EL (cell line): ENCODE results near the gene NAALADL2.
"Not testable (repeated sequence)": the region's sequence is repeated elsewhere in the genome, so short reads cannot be mapped to it uniquely, and the experiment has no call there.

Source experiments
- DNase-seq: peaks from one replicate; pipeline ENCODE4 v3.0.0-alpha.2; 2016

The NAALADL2 gene

DNA sequence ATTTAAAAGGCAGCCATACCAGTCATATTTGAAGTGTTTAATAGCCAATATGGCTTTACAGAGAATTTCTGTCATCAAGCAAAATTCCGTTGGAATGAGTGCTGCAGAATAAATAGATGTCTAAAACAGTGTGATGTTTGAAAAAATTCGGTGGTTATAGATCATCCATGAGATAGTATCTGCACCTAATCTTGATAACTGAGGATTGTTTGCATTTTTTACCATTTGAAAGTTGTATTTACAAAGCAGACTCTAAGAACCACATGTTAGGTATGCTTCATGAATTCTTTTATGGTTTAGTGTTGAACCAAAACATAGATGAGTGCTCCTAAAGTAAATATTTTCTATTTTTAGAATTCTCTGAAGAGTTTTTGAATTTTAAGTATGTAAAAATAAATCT is 476.1 kb downstream of the NAALADL2 start:
- DNase-seq: peak; percentile 70

DNA sequence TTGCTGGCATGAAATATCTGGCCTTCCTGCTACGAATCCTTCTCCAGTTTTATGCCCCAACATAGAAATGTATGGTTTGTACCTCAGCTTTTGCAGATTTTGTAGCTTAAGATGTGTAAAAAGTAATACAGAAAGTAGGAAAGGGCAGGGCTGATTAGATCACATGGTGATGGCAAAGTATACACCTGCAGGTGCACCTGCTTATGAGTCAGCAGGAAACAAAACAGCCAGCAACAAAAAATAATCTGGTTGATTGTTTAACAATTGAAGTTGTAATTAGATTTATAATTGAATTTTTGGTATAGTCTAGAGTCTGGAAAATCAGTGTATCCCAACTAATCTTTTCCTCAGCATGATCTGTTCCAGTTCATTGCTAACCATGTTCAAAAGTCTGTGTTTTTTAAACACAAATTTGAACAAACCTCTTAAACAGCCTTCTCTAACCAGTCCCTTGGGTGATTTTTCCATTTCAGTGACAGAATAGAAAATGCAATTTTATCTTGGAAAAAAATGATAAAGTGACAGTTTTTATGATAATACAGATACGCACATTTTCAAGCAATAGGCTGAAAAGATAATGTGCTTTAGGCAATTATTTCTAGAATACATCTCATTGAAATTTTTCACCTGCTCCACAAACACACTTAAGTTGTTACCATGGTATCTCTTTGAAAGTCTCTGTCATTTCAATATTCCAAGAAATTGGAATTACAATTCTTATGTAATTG is 477.4 kb downstream of the NAALADL2 start:
- no peak for DNase-seq

DNA sequence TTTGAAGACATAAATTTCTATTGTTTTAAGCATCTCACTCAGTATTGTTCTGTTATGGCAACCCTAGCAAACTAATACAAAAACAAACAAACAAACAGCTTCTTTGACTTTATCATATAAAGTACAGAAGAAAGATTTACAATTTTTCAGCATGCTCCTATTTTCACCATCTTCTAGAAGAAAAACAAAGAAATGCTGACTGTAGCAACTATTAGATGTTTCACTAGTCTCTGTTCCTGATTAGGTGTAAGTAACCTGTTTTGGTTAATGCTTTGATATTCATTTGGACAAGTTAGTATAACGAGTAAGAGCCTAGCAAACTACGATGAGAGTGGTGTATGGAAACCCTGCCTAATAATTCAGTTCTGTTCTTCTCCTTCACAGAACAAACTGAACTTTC is 478.5 kb downstream of the NAALADL2 start:
- DNase-seq: no peak

DNA sequence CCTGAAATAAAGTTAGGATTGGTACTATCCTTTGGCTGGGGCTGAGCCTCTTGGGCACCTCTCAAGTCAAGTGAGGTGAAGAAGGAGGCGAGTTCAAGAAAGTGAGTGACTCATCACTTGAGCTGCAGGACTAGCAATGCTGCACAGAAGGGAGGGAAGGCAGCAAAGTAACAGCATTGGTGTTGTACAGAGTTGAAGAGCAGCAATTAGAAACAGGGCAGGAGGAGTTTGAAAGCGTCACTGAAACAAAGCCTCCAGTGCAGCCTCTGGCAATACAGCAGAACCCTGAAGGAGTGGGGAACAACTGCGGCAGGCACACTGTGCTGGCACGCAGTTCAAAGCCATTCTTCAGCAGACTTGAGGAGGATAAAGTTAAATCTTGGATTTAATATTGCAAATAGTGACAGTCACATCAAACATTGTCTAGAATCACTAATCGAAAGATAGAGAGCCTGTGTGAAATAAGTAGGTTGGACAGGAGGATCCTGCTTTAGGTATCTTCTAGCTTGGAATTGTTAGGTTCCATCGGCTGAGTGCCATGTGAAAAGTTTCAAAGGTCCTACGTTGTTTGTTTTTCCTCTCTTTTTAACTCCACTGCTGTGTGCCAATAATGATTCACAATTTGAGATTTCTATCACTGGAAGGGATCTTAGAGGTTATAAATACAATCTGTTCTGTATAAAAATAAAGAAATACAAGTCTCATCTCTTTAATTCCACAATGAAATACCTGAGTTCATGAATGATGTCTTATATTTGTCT is 479.8 kb downstream of the NAALADL2 start:
- peak; percentile 80 for DNase-seq

DNA sequence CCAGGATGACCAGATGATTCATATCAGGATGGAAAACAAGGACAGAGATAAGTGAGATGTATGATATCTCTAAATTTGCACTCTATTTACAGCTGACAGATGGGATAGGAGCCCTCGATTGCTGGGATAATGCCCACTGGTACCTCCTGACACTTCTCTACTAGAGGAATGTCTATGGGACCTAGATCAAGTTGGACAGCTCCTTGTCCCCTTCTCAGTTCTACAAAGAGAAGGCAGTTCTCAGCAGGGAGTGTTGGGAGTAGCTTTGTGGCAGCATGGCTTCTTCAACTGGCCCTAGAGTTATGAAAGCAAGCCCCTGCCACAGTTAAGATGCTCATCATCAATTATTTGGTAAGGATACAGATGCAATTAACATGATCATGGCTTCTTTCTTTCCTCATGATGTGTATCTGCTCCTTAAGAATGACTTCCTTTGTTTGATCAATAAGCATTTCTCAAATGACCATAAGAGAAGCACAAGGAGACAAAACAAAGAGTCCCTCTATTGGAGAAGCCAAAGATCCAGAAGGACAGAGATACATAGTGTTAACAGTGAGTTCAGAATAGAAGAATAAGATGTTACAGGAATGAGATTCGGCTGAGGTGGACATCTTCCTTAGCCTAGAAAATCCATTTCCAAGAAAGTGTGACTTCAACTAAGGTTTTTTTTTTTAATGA is 481.3 kb downstream of the NAALADL2 start:
- no peak for DNase-seq

DNA sequence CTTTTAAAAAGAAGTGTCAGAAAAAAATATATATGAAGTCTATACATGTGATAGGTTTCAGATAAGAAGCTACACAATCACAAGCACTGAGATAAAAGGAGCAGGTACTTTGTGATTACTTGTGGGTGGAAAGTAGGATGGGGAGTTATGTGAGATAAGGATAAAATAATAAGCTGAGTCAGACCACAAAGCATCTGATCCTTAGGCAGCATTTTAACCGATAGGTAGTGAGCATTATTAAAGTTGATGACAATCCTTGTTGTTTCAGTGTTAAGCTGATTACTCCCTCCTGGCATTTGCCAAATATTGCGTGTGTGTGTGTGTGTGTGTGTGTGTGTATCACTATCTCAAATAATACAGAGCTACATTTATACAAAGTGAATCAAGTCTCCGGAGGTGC is 483.1 kb downstream of the NAALADL2 start:
- DNase-seq: peak; percentile 3

DNA sequence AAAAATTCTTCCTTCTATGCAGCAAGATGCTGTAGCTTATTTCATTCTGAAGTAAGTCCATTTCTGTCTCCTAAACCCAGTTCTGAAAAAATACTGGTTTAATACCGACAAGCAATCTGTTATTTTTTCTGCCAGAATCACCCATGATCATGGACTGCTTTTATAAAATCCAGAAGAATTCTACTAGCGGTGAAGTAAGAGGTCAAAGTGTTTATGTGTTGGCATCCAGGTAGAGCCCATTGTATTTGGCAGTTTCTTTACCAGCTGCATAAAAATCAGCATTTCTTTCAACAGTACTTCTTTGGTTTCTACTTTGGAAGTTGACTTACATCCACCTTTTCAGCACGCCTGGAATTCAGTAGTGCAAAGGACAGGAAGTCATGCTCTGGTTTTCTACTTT is 484.8 kb downstream of the NAALADL2 start:
- no peak for DNase-seq

DNA sequence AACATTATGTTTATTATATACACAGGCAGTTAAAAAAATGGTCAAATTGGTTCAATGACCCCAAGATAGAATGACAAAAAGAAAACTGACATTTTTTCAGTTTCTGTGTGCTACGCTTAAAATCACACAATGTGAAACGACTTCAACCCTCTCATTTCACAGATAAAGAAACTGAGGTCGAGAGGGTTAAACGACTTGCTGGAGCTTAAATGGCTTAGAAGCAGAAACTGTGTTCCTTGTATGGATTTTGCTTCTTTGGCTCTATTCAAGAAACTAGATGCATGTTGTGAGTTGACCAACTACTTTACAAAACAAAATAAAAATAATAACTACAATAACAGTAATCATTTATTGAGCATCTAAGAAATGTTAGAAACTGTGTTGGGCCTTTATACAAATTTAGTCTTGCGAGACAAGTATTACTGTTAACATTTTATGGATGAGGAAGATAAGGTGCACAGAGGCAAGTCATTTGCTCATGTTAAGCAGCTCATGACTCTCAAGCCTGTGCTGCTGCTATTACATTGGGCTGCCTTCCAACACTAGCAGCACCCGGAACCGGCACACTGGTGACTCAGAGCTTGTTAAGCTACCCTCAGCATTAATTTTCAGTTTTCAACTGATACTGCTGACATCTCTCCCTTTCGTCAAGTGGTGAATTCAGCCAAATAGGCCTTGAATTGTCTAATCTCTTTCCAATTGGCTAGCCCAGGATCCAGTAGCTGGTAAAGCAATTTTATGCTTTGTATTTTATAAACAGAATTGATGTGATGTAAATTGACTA is 487.6 kb downstream of the NAALADL2 start:
- DNase-seq: peak; percentile 89

DNA sequence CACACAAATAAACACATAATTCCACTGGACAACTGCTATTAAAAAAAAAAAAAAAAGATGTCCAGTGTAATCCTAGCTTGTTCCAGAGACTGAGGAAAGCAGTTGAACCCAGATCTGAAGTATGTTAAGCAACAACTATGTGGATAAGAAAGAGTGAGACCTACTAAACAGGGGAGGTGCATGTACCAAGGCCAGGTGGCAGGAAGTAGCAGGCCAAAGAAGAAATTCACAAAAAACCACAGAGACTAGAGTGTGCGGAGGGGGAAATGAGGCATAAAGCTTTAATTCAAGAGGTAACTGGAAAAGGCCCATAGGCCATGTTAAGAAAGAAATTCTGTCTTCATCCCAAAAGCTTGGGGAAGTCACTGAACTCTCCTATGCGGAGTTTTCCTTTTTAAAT is 490.0 kb downstream of the NAALADL2 start:
- DNase-seq: no peak

DNA sequence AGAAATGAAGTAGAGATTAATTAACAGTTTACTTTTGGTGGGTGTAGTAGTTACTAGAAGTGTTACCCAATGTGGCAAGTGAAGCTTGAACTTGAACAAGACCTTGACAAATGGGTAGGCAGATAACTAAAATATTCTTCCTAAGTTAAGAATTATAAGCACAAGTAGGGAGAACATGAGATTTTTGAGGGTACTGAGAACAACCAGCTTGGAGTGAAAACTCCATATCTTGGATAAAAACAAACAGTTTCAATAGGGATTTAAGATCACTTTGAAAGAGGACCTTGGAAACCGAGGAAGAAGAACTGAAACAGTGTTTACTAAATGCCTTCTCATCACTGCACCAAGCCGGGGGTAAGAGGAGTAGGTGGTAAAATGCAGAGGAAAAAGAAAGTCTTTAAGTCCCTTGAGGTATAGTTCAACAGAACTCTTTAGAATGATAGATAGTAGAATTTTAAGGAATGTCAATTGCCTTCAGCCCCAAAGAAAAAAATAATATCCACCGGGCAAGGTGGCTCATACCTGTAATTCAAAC is 496.7 kb downstream of the NAALADL2 start:
- DNase-seq: no peak

DNA sequence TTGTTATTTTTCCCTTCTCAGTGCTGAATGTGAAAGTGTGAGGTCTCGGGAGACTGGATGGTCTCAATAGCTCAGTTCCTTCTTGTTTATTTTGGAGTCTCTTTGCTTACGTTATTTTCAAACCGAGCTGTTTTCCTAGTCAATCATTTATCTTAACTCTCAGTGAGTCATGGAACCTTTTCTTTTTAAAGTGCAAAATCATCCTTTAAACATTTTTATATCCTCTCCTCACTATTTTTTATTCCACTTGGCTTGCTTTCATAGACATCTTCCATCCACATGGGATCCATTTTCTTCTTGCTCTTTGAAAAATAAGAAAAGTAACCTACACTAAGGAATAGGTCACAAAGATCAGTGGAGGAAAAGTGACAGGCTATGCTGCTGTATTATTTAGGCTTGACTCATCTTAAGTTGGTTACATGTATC is 497.8 kb downstream of the NAALADL2 start:
- DNase-seq: peak; percentile 8

DNA sequence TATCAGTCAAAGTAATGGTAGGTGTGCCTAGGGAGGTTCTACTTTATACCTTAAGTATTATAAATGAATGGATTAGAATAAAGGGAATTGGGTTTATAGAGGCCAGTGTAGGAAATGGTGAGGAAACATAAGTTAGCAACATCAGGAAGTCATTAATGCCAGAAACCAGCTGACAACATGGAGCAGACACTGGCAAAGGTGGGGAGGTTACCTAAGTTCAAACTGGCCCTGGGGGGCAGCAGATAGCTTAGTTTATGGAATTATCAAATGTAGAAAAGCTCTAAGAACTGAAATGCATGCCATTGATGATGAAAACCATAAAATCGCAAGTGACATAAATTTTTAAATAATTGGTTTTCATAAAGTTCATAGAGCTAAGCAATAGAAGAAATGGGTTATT is 498.6 kb downstream of the NAALADL2 start:
- no peak for DNase-seq

DNA sequence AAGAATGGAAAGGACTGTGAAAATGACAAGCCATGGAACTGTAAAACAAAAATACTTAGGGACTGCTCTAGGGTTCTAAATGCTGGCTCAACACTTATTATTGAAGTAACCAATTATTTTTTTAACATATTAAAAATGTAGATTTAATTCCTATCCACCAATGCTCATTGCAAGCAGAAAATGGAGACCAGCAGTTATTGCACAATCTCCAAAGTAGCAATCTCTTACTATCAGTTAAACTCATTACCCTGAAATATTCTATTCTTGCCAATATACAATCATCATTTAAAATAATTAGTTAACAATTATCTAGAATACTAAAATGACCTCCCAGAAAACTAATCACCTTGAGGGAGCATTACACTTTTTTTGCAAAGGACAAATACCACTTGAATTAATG is 499.8 kb downstream of the NAALADL2 start:
- DNase-seq: no peak

DNA sequence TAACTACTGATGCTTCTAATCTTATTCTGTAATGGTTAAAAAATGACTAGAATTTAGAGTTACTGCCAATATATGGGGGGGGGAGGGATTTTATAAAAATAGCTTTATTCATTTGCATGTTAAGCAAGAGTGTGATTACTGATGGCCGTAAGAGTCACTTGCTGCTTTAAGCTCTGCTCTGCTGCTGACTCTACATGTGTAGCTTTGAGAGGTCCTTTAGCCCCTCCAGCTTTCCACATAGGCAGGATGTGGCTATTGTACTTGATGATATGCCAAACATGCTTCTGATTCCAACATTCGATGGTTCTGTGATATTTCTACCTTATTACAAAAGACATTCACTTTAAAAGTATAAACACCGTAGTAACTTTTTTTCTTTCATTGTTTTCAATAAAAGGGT is 511.3 kb downstream of the NAALADL2 start:
- peak; percentile 70 for DNase-seq

DNA sequence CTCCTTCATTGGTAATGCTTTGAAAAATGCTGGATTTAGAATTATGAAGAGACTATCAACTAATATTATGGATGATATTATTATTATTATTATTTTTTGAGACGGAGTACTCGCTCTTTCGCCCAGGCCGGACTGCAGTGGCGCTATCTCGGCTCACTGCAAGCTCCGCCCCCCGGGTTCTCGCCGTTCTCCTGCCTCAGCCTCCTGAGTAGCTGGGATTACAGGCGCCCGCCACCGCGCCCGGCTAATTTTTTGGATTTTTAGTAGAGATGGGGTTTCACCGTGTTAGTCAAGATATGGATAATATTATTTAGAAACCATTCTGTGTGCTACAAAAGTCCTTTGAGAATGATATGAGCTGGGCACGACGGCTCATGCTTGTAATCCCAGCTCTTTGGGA is 512.1 kb downstream of the NAALADL2 start:
- not testable (repeated sequence) for DNase-seq

DNA sequence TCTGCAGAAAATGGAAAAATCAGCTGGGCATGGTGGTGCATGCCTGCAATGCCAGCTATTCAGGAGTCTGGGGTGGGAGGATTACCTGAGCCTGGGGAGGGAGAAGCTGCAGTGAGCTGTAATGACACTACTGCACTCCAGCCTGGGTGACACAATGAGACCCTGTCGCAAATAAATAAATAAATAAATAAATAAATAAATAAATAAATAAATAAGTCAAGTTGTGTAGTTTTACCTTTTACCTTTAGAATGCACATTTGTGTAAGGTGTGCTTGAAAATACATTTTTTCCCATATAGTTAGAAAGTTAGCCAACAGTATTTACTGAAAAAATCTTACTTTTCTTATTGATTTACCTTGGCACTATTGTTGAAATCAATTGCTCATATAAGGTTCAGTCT is 515.6 kb downstream of the NAALADL2 start:
- DNase-seq: no peak

DNA sequence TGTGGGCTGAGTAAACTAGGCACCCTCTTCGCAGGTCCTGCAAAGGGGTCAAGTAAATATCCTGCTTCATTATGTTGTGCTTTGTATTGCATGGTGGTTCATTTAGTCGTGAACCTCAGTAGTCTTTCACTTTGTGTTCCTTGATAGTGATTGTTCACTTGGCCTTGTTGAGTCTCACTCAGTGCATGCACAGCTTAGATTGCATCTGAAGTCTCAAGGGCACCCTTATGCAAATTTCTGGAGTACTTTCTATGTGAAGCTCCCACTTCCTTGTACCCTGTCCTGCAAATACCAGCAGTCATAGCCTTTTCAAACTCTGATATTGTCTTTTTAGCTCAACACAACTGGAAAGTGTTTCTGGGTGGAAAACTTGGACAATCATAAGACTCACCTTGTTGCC is 519.2 kb downstream of the NAALADL2 start:
- no peak for DNase-seq

DNA sequence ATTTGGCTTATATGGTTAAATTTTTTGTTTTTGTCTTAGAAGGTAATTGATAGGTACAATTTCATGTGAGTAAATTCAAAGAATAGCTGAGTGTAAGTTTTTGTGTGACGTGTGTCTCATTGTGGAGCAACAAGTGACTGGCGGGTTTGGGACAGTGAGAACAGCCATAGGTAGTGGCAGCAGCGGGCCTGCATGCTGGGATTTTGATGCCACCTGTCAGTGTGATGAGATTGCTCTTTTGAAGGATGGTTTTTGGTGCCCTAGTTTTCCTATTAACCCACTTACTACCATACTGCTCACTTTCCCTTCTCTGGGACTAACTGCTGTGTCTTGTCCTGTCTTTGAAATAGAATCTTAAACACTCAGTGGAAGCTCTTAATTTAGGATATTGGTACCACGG is 522.6 kb downstream of the NAALADL2 start:
- no peak for DNase-seq

DNA sequence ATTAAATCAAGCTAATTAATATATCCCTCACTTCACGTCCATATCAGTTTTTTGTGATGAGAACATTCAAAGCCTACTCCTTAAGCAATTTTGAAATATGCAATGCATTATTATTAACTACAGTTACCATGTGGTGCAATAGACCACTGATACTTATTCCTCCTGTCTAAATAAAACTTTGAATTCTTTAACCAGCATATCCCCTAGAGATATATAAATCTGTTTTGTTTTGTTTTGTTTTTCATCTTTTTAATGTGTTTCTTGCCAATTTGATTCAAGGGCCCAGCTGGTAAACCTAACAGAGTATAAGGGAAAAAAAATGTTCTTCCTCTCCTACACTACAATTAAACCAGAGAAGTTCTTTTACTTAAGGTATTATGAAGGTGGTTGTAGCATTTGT is 524.2 kb downstream of the NAALADL2 start:
- DNase-seq: no peak

DNA sequence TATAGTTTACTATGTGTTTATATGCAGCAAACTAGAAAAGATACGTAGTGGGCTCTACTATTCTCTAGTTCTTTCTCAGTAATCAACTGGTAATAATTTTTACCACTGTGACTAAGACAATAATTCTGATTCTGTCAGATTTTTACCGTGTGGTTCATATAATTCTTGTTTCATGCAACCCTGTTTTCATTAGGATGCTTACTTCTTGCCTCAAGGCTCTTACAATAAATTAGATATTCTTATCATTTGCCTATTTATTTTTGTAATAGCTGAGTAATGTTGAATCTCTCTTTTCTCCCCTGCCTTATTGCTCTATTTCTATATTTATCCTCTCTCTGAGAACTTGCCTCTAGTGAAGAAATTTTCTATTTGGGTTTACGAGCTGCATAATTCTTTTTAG is 524.7 kb downstream of the NAALADL2 start:
- peak; percentile 47 for DNase-seq

DNA sequence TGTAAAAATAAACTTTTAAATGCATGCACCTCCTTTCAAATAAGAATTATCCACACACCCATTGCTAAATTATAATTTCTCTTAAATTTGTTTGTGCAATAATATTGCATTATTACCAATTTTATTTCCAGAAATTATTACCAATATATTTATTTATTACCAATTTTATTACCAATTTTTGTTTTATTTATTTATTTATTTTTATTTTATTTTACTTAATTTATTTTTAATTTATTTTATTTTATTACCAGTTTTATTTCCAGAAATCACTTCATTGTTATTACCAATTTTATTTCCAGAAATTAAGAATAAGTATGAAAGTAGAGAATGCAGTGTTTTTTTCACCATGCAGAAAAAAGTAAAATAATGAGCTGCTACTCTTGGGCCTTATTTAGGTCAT is 525.4 kb downstream of the NAALADL2 start:
- no peak for DNase-seq

DNA sequence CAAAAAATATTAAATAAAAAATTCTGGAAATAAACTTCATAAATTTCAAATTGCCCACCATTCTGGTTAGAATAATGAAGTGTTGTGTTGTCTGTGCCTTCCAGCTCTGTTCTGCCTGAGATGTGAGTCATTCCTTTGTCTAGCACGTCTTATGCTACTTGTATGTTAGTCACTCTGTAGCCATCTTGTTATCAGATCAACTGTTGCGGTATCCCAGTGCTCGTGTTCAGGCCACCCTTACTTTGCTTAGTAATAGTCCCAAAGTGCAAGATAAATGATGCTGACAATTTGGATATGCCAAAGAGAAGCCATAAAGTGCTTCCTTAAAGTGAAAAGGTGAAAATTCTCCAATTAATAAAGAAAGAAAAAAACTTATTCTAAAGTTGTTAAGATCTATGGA is 527.5 kb downstream of the NAALADL2 start:
- peak; percentile 88 for DNase-seq

DNA sequence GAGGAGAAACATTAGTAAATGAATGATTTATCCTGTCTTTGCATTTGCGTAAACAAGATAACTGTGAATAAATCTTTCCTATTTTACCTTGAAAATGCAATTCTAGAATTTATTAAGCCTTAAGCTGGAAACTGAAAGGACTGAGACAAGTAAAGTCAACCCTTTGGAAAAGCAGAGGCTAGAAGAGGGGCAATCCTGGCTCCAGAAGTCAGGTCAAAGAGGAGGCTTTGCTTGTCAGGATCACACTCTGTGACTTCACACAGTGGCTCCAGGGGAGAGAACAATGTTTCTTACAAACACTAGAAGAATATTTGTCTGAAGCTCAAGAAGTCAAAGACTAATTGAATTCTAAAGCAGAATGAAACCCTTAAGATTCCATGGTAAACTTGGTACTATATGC is 530.4 kb downstream of the NAALADL2 start:
- DNase-seq: no peak
